GM21529 (cell line): ENCODE results near the gene ZNF407.

Source experiments
- ATAC-seq: cut with Tn5 transposase; IDR thresholded peaks from one replicate; pipeline ENCODE4 v1.9.1; 2021; ENCODE audit not compliant: unreplicated experiment

ZNF407 gene

DNA sequence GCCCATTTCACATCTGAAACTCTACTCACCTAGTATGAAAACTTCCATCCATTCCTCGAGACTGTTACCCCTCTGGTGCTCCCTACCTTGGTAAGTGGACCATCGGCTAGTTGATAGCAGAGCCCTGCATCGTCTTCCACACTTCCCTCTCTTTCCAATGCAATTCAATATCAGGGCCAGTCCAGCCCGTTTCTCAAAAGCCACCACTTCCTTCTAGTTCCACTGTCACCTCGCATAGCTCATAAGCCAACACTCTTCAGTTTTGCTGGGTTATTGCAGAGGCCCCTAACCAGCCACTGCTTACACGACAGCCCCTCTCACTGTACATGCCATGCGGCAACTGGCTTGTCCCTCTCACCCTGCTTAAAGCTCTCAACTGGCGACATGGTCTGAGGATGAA lies 10.2 kb upstream of the ZNF407 start:
- no peak for ATAC-seq

DNA sequence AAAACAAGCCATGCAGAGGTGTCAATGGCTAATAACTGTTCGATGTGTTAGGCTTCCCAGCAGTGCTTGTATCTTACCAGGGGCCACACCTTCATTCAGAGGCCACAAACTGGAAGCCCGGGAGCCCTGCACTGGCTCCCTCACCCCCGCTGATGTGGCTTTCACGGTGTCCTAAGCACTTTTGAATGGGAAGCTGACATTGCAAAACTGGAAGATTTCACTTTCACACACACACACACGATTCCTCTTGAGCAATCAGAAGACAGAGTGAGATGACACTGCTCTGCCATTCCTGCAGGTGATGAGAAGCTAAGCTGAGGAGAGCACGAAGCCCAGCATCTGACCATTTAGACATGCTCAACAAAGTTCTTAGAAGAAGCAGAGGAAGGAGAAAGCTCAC lies 8.6 kb upstream of the ZNF407 start:
- no peak for ATAC-seq

DNA sequence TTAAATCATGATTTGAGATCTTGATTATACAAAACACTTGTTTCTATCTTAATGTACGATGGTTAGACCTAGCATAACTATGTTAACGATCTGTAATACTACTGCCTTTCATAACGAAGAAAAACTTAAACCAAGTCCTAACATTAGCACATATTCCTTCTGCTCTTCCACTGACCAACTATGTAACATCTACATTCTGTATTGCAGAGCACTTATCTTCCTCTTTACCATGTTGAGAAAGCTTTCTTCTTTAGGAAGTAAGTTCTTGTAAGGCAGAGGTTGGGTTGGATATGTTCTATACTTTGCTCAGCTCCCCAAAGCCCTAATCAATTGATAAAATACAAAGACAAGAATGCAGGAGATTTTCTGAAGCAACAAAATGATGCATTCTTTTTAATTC lies 7.9 kb upstream of the ZNF407 start:
- ATAC-seq: no peak

- ATAC-seq: no peak
Measured at GRCh38 chr18:74590671-74591070, 7.0 kb upstream of the ZNF407 start.

DNA sequence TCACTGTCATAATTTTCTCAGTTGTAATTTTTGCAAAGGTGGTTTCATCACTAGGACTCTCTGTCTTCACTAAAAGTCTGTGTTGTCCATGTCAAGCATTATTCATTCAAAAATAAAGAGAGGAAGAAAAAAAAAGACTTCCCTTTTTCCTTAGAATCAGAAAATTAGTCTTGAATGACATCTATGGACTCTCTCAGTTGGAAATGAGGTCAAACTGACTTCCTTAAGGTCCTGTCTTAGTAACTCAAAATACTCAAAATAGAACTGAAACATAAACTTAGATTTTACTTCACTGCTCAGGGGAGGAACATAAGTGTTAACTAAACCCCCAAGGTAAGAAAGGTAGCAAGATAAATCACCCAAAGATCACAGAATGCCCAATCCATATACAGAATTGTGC lies 2.2 kb upstream of the ZNF407 start:
- no peak for ATAC-seq

DNA sequence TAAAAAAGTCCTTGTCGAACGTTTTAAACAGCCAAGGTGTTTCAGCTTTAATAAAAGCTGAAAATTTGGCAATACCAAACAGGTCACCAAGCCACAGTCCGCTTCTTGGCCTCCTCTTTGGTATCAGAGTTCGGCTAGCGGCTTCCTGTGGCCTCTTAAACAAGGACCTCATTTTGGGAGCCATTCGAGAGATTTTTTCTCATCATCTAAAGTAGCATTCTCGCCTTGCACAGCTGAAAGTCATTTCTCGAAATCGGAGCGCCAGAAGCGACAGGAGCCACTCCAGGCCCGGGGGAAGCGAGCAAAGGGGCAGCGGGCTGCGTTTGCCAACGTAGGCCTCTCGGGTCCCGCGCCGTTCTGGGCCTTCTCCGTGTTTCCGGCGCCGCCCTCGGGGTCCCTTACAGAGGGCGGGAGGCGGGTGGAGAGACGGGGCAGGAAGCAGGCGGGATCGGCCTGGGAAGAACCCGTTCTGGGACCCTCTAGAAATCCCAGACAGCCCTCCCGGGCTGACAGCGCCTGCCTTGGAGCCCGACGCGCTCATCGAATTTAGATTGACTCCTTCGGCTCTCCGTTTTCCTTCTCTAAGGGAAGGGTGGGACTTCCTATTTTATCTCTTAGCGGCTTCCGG lies 522 bp upstream of the ZNF407 start:
- ATAC-seq: peak; percentile 36

GRCh38 chr18:74598350-74599001 lies 806 bp downstream of the ZNF407 start:
- ATAC-seq: peak; percentile 53

- no peak for ATAC-seq
Measured at GRCh38 chr18:74604361-74604760, 6.7 kb downstream of the ZNF407 start.

DNA sequence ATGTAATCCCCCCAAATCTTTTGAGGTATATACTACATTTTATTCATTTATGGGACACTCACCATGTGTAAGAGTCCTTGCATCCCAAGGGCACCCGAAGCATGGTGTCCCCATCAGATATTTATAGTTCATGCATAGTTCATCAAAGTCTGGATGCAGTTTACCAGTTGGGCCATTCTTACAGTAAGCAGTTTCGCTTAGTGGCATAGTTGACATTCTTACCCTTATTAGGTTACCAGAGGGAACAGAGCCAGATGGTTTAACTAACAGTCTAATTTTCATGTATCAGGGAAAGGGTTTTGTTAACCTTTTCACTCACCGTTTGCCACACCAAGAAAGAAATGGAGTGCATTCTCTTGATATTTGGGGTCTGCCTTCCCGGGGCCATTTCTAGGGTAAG lies 7.1 kb downstream of the ZNF407 start:
- ATAC-seq: no peak

GRCh38 chr18:74608681-74609080 lies 11.0 kb downstream of the ZNF407 start:
- no peak for ATAC-seq

- no peak for ATAC-seq
Measured at GRCh38 chr18:74609535-74609934, 11.9 kb downstream of the ZNF407 start.

GRCh38 chr18:74610051-74610615 lies 12.5 kb downstream of the ZNF407 start:
- ATAC-seq: no peak

DNA sequence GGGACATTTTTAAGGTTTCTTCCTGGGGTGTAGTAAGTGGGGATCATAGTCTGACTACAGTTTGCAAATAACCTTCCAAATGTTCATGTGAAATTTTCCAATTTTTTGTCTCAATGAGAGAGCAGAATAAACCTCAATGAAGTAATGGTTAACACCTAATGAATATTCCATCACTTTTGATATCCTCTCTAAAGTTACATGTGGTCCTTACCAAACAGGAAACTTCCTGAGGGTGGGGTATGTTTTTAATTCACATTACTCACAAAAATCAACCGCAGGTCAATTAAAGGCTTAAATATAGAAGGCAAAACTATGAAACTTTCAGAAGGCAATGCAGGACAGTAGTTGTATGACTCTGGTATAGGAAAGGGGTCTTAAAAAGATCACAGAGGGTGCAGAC lies 13.2 kb downstream of the ZNF407 start:
- no peak for ATAC-seq

DNA sequence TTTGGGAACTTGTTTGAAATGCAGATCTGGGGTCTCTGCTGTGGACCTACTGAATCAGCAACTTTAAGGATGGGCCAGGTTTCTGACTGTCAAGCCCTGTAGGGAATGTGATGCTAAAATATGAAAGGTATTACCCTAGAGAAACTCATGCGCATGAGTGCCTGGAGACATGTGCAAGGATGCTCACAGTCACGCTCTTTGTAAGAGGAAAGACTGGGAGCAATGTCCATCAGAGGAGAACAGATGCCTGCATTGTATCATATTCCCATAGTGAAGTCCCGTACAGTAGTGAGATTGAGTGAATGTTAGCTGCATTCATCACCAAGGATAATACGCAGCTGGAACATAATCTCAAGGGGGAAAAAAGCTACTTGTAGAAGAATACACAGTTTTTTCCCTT lies 14.1 kb downstream of the ZNF407 start:
- ATAC-seq: no peak

GRCh38 chr18:74613381-74613780 lies 15.7 kb downstream of the ZNF407 start:
- ATAC-seq: peak; percentile 56

GRCh38 chr18:74616494-74616893 lies 18.8 kb downstream of the ZNF407 start:
- ATAC-seq: no peak

GRCh38 chr18:74617486-74617885 lies 19.8 kb downstream of the ZNF407 start:
- ATAC-seq: no peak

- ATAC-seq: no peak
Measured at GRCh38 chr18:74622072-74622471, 24.4 kb downstream of the ZNF407 start.

DNA sequence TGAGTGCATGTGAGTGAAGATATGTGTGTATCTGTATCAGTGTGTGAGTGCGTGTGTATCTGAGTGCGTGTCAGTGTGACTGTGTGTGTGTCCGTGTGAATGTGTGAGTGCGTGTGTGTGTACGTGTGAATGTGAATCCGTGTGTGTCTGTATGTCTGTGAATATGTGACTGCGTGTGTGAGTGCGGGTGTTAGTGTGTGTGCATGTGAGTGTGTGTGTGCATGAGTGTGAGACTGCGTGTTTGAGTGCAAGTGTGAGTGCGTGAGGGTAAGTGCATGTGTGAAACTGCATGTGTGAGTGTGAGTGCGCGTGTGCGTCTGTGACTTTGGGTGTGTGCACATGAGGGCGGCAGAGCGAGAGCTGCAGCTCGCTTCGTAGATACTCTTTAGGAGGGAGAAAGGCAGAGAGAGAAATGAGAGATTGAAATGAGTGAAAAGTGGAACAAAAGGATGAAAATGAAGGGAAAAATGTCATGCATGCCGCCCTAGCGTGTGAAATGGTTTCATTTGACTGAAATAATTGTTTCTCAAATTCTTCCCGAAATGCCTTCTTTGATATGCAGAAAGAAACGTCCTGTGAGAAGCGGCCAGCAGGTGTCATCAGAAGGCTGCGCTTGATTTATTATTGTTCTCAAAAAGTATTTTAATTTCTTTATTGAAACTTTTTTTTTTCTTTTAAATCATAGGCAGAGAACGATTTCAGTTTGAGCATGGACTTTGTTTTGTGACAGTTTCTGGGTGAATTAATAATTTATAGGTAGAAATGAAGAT lies 25.6 kb downstream of the ZNF407 start:
- ATAC-seq: no peak

DNA sequence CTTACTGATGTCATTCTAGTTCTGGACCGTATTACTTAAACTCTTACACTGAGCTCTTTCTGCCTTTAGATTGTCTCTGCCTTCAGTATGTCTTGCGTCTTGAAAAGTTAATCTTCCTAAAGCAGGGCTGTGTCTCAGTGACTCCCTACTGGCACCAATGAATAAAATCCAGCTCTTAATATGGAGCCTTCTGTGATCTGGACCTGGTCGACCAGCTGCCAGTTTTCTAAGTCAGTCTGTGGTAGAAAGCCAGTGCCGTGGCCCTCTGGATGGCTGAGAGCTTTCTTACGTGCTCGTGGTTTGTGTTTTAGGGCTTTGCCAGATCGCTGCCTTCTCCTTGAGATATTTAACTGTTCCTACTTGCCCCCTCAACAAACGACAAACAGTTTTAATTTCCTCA lies 26.8 kb downstream of the ZNF407 start:
- ATAC-seq: no peak

DNA sequence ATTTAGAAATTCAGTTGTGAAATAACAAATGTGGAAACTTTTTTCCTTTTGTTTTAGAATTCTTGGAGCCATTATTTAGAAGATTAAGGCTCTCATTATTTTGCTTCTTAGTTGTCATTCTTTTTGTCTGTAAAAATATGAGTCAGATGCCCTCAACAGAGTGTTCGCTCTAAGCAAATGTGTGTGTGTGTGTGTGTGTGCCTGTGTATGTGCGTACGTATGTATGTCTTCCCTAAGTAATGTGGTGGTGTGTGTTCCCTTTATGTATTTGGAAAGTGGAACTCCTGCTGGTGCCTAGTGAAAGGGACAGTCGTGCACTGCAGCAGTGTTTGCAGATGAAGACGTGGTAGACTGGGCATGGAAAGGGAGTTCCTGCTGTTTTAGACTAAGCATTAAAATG lies 27.5 kb downstream of the ZNF407 start:
- no peak for ATAC-seq
